ENCODE measurements around the gene SNRPD3.

SNRPD3 gene

DNA sequence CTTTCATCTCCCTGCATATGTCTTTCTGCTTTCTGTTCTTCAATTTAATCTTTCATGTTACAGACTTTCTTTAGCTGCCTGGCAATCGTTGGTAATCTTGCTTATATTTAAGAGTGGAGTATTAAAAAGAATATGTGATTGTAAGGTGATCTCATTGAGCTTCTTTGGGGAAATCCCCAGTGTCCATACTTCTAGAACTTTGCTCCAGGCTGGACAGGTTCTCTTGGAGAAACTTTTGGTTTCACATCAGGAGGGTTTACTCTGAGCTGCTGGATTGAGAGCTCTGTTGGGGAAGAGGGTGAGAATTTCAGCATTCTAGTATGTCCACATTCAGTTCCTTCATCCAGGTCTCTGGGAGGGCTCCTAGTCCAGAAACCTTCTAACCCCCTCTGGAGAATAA is 21.0 kb downstream of the SNRPD3 start:
- no peak for DNase-seq

DNA sequence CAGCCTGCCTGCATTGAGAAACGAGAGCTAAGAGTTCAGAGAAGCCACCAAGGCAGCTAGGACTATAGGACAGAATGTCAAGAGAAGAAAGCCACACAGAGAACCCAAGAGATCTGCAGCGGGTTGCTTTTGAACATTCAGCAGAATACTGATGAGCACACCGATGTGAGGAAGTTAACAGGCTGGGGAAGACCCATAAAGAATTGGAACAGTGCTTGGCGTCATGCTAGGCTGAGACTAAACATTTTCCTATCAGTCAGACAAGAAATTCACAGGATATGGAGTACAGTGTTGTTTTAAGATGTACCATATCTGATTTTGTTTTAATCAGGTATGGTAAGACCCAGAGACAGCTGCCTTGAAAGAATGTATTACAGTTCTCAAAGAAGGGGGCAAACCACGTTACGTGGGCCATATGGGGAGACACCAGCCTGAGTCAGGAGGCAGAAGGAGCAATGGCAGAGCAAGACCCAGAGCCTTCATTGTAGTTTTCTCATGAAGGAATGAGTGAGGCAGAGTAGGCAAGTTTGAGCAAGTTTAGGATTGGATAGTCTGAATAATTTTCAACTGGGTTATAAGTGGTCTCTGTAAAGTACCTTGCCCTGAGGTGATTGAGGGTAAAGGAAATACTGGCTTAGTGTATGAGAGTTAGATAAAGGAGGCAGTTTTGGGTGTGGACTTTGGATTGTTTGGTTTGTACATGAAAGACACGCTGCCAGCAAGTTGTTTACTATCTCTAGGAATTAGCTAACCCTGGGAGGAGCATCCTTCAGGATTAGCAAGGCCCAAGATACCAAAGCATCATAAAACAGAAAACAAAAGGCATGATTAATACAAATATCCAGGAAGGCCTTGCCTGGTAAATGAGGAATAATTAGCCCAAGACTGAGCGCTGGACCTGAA is 22.8 kb downstream of the SNRPD3 start:
- DNase-seq = no peak

DNA sequence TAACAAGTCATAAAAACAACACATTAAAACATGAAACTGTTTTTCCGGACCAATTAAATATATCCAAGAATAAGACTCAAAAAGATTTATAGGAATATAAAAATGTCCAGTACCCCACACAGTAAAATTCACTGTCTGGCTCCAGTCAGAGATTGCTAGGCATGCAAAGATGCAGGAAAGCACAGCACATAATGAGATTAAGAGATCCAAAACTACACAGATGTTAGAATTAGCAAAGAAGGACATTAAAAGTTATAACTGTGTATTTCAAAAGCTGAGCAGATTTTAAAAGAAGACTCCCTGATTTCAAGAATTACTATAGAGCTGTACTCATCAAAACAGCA is 23.4 kb downstream of the SNRPD3 start:
- no peak for DNase-seq

DNA sequence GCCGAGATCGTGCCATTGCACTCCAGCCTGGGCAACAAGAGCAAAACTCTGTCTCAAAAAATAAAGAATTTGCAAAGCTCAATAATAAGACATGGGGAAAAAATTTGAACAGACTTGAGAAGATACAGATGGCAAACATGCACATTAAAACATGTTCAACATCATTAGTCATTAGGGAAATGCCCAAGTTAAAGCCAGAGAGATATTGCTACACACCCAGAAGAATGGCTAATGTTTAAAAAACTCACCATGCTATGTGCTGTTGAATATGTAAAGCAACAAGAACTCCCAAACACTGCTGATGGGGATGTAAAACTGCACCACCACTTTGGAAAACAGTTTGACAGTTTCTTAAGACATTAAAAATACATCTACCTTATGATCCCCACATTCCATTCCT is 24.5 kb downstream of the SNRPD3 start:
- DNase-seq = no peak

DNA sequence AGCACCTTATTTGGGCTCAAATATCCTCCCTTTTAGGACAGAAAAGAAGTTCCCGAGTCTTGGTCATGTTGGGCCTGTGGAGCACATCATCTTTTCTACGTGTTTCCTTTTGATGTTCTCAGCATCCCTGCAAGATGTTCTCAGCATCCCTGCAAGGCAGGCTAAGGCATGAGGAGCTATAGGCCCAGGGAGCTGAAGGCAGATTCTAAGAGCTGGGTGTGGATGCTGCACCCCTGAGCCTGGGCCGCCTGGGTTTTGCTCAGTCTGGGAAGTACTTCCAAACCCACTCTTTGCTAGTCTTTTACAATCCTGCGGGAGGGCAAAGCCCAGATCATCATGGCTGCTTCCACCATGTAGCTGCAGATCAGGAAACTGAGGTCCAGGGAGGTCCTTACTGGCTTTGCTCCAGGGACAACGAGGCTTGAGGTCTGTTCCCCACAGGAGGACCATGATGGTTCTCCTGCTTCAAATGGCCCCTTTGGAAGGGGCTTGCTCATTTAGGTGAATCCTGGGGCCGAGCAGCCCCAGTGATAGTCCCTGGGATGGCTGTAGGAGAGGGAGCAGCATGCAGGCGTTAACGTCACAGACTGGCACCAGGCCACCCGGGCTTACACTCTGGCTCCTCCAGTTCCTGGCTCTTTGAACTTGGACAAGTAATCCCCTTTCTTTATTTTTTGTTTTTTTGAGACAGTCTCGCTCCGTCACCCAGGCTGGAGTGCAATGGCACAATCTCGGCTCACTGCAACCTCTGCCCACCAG is 26.4 kb downstream of the SNRPD3 start:
- no peak for DNase-seq

DNA sequence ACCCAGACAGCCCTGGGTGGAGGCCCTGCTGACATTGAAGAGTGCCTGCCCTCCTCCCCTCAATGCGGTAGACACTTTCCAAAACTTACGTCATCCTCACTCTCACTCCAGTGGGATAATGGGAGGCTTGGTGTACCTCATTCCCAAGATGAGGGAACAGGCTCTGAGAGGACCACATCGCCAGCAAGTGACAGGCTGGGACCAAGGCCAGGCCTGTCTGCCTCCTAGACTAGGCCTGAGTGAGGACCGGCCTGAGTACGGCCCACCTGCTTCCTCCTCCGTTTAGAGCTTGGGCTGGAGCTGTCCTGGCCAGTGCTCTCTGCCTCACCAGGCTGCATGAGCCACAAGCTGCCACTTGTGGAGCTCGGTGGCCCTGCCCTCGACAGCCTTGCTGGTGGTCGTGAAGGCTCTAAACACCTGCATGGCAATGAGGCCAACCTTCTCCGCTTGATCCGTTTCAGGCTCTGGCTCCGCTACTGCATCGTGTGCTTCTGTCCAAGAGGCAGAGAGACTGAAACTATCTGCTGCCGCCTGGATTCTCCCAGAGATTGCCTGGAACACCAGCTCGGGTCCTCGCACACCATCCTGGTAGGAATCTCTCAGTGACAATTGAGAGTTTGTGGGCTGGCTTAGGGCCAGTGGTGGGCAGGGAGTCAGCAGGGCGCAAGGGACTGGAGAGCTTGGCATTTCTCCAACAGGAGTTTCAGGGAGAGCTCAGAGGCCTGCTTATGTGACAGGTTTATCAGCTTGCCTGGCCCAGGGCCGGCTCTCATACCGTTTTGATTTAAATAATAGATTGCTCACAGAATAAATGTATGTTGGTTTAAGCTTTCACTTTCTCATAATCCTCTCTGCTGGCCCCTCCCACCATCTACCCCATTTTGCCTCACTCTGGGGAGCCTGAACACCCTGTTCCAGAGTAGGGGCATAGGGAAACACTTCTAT is 27.7 kb downstream of the SNRPD3 start:
- DNase-seq = no peak

DNA sequence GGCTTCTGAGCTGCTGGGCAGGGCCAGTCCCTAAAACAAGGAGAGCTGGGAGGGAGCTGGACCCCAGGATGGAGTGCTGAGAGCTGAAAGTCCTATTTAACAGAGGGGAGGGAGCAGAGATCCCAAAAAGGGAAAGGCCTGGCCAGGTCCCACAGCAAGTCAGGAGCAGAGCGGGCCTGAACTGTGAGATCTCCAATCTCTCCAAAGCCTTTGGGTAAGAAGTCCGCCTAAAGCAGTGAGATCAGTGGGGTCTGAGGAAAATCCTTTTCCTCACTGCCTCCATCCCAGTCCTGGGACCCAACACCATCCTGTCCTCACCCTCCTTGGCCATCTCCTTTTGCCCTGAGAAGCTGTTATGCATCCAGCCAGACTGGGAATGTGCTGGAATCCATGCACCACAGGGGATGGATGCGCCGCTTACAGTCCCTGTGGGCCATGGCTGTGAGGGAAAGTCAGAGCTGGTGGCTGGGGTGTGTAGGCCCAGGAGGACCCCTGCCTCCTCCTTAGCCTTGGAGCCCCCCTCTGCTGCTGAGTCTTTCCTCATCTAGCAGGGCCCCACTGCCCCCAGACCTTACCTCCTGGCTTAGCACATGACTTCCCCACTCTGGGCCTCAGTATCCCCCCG is 28.5 kb downstream of the SNRPD3 start:
- no peak for DNase-seq

DNA sequence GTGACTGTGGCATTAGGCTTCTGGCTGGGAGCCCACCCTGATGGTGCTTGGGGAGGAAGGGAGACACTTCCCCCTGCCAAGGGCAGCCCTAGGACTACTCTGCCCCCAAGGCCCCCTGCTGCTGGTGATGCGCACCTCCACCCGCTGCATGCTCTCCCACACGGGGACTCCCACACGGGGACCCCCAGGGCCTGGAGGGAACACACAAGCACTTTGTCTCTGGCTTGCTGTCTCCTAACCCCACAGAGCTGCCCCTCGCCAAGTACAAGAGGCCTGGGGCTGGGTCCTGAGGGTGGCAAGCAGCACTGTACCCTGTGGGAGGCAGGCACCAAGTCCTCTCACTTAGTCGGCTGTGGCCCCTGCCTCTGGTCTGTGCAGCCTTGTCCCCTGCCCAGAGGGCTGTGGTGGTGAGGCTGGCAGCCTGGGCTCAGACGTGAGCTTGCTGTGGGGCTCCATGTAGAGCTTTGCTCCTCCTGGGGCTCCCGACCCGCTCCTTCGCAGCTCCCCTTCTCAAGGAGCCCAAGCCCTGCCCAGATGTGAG is 29.1 kb downstream of the SNRPD3 start:
- DNase-seq = no peak

DNA sequence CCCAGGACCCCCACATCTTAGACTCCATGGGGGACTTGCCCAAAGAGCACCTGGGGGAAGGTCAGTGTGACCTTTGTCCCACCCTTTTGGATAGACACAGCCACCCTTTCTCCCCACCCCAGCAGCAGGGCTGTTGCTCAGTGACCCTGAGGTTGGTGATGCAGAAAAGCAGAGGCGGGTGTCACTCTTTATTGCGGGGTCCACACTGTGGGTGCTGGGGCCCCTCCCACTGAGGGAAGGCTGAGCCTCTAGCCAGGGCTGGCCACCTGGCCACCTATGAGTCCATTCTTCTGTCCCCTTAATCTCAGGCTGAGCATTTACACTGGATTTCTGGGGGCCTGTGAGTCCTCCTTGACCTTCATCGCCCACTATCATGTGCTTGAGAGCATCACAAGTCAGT is 29.7 kb downstream of the SNRPD3 start:
- DNase-seq = no peak

DNA sequence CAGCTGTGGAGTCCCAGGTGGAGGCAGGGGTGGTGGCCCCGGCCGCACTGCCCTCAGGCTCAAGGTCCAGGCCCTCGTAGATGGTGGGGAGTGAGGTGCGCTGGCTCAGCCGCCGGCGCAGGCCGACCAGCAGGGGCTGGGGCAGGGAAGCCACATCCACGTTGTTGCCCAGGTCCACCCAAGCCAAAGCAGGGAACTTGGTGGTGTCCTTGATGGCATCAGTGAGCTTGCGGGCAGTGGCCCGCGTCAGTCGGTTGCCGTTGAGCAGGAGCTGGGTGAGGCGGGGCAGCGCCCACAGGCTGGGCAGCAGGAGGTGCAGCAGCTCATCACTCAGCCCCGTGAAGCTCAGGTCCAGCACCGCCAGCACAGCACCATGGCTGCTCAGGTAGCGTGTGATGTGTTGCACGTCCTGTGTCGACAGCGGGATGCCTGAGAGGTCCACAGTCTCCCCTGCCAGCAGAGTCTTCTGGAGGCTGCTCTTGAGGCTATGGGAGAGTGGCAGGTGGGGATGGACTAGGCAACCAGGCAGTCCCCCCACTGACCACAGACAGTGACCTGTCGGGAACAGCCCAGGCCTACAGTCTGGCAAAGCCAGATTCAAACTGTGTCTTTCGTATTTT is 30.2 kb downstream of the SNRPD3 start:
- DNase-seq = no peak

DNA sequence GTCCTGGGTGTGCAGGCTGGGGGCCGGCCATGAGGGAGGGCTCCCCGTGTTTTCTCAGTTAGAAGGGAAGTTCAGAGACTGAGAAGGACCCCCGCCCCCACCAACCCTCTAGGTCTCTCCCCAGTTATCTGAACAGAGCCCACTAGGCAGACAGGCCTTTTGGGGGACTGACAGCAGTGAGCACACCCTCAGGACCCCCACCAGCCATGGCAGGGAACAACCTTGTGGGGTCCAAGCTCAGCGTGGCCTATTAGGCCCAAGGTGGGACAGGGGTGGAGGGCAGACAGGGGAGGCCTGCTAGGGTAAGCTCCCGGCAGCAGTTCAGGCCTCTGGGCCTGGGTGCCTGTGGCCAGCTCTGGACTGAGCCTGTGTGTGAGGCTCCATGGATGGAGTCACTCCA is 31.5 kb downstream of the SNRPD3 start:
- no peak for DNase-seq

DNA sequence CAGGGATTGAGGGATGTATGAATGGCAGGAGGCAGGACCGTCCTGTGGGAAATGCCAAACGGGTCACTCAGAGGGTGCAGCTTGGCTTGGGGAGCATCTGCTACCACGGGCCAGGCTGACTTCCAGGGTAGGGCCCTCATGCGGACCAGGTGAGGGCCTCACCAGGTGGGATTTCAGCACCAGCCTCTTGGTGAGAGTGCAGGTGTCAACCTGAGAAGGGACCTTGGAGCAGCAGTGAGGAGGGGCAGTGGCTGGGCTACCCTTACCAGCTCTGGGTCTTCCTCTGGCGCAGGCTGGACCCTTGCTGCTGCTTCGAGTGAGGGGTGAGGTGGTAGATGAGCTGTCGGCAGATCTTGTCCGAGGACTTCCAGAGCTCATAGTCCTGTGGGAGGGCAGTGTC is 32.1 kb downstream of the SNRPD3 start:
- DNase-seq = no peak

DNA sequence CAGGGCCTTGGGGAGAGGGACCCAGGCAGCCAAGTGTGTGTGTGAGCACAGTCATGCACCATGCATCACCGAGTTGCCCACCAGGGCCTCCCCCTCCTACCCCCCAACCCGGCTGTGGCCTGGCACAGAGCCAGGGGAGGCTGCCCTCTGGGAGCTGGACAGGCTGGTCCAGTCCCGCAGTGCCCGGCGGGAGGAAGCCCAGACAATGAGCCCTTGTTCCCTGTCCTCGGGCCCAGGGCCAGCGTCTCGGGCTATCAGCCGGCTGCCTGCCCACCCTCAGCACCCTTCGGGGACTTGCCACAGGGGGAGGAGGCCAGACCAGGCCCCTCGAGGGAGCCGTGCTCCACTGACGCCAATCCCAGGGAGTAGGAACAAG is 32.6 kb downstream of the SNRPD3 start:
- no peak for DNase-seq

DNA sequence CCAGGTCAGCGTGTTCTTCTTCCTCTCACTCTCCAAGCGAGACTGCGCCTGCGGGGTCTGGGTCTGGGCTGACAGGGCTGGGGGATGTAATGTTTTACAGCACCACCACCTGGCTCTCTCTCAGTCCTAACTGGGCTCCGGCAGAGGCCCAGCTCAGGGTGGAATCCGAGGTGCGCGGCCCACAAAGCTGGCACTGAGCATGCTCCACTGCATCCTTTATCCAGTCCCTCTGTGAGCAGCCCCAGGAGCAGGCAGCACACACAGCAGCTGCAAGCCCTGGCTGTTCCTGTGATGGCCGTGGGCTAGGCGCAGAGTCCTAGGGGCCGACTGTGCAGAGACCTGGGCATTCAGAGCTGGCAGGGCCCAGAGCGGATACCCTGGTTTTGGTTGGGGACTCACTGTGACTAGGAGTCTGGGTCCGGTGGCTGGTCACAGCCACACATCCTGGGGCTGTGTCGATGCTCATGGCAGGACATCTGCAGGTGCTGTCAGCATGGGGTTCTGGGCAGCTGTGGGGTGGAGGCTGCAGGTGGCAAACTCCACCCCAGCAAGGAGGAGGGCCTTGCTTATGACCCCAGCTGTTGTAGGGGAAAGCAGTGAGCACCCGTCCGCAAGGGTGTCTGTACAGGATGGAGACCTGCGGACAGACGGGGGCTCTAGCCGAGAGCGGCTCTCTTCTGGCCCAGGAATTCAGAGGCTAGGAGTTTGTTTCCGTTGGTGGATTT is 33.1 kb downstream of the SNRPD3 start:
- no peak for DNase-seq

DNA sequence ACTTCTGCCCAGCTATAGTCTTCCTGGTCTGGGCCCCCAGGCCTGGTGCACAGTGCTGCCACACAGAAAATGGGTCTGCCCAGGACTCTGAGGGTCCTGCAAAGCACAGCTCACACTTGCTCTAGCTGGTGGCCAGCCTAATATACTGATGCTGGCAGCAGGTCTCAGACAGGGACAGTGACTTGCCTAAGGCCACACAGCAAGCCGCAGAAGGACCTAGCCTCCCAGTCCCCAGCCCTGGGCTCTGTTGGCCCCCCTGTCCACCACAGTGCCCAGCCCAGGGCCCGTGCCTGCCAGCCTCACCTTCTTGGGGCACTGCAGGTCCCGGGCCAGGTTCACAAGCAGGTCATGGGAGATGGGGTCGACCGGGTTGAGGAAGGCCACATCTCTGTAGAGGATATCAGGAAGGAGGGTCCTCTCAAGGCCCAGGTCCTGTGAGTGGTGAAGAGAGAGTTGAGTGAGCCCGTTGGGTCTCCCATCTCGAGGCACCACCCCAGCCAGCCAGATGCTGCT is 33.8 kb downstream of the SNRPD3 start:
- DNase-seq = no peak

DNA sequence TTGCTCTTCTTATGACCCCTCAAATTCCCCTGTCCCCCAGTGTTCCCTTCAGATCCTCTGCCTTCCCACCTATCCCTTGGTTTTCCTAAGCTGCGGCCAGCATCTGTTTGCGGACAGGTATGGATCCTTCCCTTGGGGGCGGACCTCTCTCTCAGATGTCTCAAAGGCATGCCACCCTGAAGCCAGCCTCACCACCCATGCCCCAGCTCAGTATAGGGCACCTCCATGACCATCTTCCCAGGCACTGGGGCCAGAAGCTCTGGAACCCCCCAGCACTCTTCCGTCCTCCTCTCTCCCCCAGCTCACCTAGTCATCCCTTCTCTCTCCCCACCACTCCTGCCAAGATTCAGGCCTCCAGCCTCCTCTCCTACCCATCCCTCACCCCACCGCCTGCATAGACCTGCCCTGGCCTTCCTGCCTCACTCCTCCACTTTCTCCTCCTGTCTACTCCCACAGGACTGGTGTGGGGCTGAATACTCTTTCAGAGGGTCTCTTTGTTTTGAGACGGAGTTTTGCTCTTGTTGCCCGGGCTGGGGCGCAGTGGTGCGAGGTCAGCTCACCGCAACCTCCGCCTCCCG is 34.9 kb downstream of the SNRPD3 start:
- no peak for DNase-seq

DNA sequence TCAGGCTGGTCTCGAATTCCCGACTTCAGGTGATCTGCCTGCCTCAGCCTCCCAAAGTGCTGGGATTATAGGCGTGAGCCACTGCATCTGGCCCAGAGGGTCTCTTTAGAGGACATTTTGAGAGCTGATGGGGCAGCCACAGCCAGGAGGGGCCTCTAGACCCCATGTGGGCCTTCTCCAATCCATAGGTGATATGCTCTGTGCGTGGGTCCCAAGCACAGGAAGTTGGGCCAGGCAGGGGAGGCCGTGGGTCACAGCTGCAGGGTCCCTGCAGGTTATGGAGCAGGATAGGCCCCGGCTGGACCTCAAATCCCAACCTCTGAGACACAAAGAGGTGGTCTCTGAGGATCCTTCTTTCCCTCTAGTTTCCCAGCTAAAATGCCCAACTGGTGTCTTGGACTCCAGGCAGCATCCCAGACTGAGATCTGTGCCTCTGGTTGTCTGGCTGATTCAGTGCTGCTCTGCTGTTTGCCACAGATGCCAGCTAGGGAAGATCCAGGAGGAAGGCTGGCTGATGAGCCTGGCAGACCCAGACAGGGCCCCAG is 35.6 kb downstream of the SNRPD3 start:
- no peak for DNase-seq

DNA sequence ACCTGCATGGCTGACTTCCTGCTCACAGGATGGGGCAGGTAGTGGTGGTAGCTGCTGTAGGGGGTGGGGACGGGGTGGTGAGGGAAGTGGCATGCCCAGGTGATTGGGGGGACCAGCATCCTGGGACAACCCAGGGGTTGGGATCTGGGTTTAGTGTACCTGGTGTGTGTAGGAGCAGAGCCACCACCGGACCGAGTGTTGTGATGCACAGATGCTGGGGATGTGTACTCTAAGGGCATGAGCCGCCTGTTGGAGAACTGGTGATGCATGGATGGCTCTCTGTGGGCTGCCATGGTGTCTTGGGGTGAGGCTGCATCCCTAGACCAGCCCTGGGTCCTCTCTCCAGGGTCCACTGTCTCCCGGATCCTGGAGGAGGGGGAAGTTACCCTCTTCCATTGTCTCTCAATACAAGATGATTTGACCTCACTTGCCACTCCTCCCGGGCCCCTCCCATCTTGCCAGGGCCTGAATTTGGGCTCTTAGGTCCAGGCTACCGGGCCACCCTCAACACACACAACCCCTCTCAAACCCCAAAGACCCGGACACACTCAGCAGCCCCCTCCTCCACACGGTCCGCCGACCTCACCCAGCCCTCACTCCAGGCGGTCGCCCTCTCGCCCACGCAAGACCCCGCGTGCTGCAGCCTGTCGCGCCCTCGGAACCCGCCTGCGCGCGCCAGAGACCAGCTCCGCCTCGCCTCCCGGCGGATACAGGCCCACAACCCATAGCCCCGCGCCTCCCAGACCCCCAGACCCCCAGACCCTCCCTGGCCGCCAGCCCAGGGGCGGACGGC is 36.5 kb downstream of the SNRPD3 start:
- no peak for DNase-seq

DNA sequence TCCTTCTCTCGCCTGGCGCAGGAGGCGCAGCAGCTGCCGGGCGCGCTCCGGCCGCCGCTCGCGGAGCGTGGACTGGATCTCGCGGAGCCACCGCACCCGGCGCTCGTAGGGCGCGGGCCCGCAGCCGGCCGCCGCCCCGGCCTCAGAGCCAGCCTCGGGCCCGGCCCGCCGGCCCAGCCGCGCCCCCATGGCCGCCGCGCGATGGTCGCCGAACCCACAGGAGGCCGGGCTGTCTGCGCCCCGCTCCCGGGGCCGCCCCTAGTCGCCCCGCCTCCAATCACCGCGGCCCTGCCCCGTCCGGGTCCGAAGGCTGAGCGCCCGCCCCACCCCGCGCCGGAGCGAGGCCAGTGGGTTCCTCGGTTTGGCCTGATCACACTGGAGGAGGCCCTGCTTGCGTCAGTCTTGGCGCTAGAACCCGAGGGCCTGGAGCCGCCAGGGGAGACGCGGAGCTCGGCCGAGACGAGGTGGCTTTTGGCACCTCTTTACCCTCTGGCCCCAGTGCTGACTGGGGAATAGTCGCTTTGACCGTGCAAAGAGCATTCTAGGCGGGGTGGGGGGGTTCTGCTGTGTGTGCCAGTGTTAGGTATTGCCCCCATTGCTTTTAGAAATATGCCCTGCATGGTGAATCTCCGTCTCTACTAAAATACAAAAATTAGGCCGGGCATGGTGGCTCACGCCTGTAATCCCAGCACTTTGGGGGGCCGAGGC is 37.2 kb downstream of the SNRPD3 start, which contains the start of gene LRRC75B:
Gene LRRC75B, minus strand, starts transcription at position 223 of the 708 bp plus-strand sequence. Its CDS starts 34 bp downstream, at position 189.
- DNase-seq = peak; percentile 75

Measured in activated CD8-positive, alpha-beta memory T cell treated with anti-CD3 and anti-CD28 coated beads for 24 hours (primary cell).